Upper lobe of left lung (tissue), 6 donors: ENCODE measurements around the gene ADGRD1. TPM values are rescaled to one million over a fixed set of nuclear protein-coding genes. Genes with fewer than 3 reads are reported as not detected.

Source experiments
- ATAC-seq, 2 donors: fragments of 200-7000 bp; cut with Tn5 transposase; one replicate each; pipeline ENCODE4 v1.9.1; 2022; ENCODE audit warnings: mild to moderate bottlenecking in 2 of 2, moderate library complexity in 2 of 2; ENCODE audit not compliant: low FRiP score in 2 of 2
- DNase-seq, 2 donors: peaks; one replicate each; pipeline ENCODE4 v3.0.0-alpha.2; 2019 to 2020
- H3K27ac ChIP-seq, 4 donors: fragments of 200-600 bp; sonication (generic); one replicate each; pipeline ENCODE4 v1.5.1; 2016 to 2019
- H3K27me3 ChIP-seq, 4 donors: fragments of 200-600 bp; sonication (generic); one replicate each; pipeline ENCODE4 v1.5.1; 2017 to 2019
- H3K36me3 ChIP-seq, 4 donors: fragments of 200-600 bp; sonication (generic); one replicate each; pipeline ENCODE4 v1.5.1; 2016 to 2019
- H3K4me1 ChIP-seq, 4 donors: fragments of 200-600 bp; sonication (generic); one replicate each; pipeline ENCODE4 v1.5.1; 2018 to 2019
- H3K4me3 ChIP-seq, 4 donors: fragments of 200-600 bp; sonication (generic); one replicate each; pipeline ENCODE4 v1.5.1; 2017 to 2019; ENCODE audit warnings: mild to moderate bottlenecking in 2 of 4, moderate library complexity in 1 of 4
- H3K9me3 ChIP-seq, 4 donors: fragments of 200-600 bp; sonication (generic); one replicate each; pipeline ENCODE4 v1.5.1; 2018 to 2019
- EP300 ChIP-seq, 4 donors: sonication (generic); formaldehyde crosslinking; IDR thresholded peaks; one replicate each; pipeline ENCODE4 v1.5.1; 2017; ENCODE audit warnings: antibody characterized with exemption in 4 of 4, control low read depth in 2 of 4
- POLR2A ChIP-seq, 4 donors: fragments of 450-650 bp; IDR thresholded peaks; one replicate each; pipeline ENCODE4 v1.5.1; 2016 to 2017; ENCODE audit warnings: antibody characterized with exemption in 4 of 4, mild to moderate bottlenecking in 2 of 4
- POLR2AphosphoS5 ChIP-seq, 2 donors: sonication (generic); formaldehyde crosslinking; IDR thresholded peaks; one replicate each; pipeline ENCODE4 v1.5.1; 2017; ENCODE audit warnings: antibody characterized with exemption in 2 of 2
- WGBS, 2 donors: methylation state at CpG; one replicate each; pipeline ENCODE4 v1.1.5; 2017 to 2018; 5-methylcytosine and 5-hydroxymethylcytosine counted together
- total RNA-seq, 6 donors: library from RNA; depleted of rRNA in 4 of 6; stranded (reverse); fragments of >200 nt in 4 of 6; gene quantifications; one replicate each; pipeline versions ENCODE4 v1.1.0 to v1.2.1, GENCODE V29; 2016 to 2021
- TF ChIP-seq, protein P1 (sequence below), 6 experiments: fragments of 450-650 bp in 4 of 6; fragments of 200-600 bp in 2 of 6; sonication (generic) in 2 of 6; IDR thresholded peaks; one replicate each; pipeline ENCODE4 v1.5.1; 2016 to 2019; ENCODE audit warnings: antibody characterized with exemption in 6 of 6
- donor health status: DM: no; HTN: no; CAD: no; lungs with moderate emphysema.
- donor health status: DM: no; HTN: yes; CAD: no; lungs with severe emphysema.

The ADGRD1 gene
- total RNA-seq, 6 donors from 2014 or later: 84.2 to 124 (median 94.7) TPM

DNA sequence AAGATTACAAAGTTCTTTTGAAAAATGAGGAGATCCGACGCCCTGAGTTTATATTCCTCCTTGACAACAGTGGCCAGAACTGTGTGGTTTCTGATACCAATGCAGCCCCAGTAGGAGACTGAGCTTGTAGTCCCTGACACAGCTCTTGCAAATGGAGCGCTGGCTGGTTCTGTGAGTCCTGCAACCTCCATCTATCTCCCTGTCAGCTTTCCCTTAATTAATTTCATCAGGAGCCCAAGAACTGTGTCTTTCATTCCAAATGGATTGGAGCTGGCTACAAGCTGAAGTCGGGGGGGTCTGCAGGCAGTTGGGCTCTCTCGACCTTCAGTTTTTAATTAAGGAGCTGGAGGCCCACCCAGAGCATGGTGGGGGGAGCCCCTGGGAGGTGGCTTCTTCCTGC is 160.6 kb downstream of the ADGRD1 start:
- peaks cover 0 to 32% (median 5%) of the 10 kb centered on the region in 4 donors for H3K36me3 ChIP-seq
- DNase-seq: no peak
- 85 to 91% methylated on average over 5 of the region's 5 CpGs for WGBS, 2 donors
- no peaks in the 10 kb centered on the region for H3K27me3 ChIP-seq
- no peaks in the 10 kb centered on the region for H3K9me3 ChIP-seq
- ATAC-seq: no peak
- no peak overlapping the region for H3K4me3 ChIP-seq
- peaks cover 0 to 5% (median 0%) of the 10 kb centered on the region in 4 donors for H3K4me1 ChIP-seq
- H3K27ac ChIP-seq: no peak overlapping the region
- TF ChIP-seq EP300 (IDR thresholded peaks at IDR 0.05) (no peak), POLR2AphosphoS5 (IDR thresholded peaks at IDR 0.05) (no peak), POLR2A (IDR thresholded peaks at IDR 0.05) (no peak)
- TF ChIP-seq, protein P1, sequence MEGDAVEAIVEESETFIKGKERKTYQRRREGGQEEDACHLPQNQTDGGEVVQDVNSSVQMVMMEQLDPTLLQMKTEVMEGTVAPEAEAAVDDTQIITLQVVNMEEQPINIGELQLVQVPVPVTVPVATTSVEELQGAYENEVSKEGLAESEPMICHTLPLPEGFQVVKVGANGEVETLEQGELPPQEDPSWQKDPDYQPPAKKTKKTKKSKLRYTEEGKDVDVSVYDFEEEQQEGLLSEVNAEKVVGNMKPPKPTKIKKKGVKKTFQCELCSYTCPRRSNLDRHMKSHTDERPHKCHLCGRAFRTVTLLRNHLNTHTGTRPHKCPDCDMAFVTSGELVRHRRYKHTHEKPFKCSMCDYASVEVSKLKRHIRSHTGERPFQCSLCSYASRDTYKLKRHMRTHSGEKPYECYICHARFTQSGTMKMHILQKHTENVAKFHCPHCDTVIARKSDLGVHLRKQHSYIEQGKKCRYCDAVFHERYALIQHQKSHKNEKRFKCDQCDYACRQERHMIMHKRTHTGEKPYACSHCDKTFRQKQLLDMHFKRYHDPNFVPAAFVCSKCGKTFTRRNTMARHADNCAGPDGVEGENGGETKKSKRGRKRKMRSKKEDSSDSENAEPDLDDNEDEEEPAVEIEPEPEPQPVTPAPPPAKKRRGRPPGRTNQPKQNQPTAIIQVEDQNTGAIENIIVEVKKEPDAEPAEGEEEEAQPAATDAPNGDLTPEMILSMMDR (IDR thresholded peaks at IDR 0.05): no peak

DNA sequence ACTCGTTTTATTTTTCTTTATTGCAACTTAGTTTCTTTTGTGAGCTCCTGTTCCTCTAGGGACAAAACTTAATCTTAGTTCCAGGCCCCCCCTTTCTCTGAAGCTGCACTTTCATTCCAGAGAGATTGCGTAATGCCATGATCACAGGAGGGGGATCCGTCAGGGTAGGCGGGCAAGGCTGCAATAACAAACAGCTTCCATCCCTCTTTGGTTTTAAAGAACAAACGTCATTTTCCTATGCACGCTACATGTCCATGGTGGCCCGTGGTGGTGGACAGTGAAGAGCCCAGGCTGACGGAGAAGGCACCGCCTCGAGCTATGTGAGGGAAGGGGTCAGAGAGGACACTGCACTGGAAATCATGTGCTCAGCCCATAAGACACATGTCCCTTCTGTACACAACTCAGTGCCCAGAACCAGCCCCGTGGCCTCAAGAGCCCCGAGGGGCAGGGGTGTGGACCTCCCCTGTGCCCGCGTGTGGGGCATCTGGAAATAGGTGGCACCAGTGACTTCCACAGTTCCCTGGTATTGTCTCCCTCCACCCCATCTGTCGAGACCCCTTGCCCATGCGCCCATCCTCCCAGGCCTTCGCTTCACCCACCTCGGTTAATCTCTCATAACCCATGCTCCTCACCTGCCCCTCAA is 161.4 kb downstream of the ADGRD1 start:
- peaks cover 0 to 36% (median 5%) of the 10 kb centered on the region in 4 donors for H3K36me3 ChIP-seq
- TF ChIP-seq EP300 (IDR thresholded peaks at IDR 0.05) (no peak), POLR2A (IDR thresholded peaks at IDR 0.05) (no peak), POLR2AphosphoS5 (IDR thresholded peaks at IDR 0.05) (no peak)
- TF ChIP-seq, protein P1 (IDR thresholded peaks at IDR 0.05): no peak
- H3K4me1 ChIP-seq: peaks cover 0 to 5% (median 0%) of the 10 kb centered on the region in 4 donors
- no peaks in the 10 kb centered on the region for H3K9me3 ChIP-seq
- ATAC-seq: peak in 1 of 2 donors; percentile 43
- no peak overlapping the region for H3K27ac ChIP-seq
- WGBS, 2 donors: 77 to 79% methylated on average over 17 to 18 of the region's 18 CpGs
- DNase-seq: peak in 1 of 2 donors; percentile 57
- no peak overlapping the region for H3K4me3 ChIP-seq
- no peaks in the 10 kb centered on the region for H3K27me3 ChIP-seq

DNA sequence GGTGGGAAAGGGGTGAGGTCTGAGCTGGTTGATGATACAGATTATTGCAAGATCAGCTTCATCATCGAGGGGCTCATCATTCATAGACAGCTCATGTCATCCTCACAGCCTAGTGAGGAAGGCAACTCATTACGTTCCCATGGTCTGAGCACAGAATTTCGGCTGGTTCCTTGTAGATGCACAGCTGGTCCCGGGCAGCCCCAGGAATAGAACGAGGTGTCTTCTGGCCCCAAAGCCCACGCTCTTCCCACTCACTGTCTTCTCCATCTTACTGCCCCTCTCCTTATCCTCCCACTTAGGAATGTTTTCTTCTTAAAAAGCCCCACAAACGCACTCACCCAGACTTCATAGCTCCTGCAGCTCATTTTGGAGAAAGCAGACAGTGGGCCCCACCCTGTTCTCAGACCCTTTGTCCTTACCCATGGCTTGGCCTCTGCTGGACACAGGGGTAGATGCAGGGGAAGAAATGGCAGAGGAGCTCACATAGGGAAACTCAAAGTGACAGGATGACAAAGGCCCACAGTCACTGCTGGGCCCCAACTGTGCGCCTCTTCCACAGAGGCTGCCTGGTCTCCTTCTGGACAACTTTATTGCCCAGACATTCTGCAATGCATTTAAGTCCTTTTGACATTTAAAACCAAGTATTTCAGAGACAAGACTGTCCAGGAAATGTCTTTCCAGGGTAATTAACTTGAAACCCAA is 162.2 kb downstream of the ADGRD1 start:
- Histone ChIP-seq H3K27me3 (no peaks in the 10 kb centered on the region), H3K4me3 (no peak overlapping the region), H3K36me3 (peaks cover 0 to 39% (median 7%) of the 10 kb centered on the region in 4 donors), H3K4me1 (peaks cover 0 to 5% (median 0%) of the 10 kb centered on the region in 4 donors), H3K9me3 (no peaks in the 10 kb centered on the region), H3K27ac (no peak overlapping the region)
- ATAC-seq: no peak
- TF ChIP-seq POLR2A (IDR thresholded peaks at IDR 0.05) (no peak), POLR2AphosphoS5 (IDR thresholded peaks at IDR 0.05) (no peak), EP300 (IDR thresholded peaks at IDR 0.05) (no peak)
- TF ChIP-seq, protein P1 (IDR thresholded peaks at IDR 0.05): no peak
- DNase-seq: no peak
- WGBS, 2 donors: 87 to 93% methylated on average over 8 of the region's 8 CpGs

DNA sequence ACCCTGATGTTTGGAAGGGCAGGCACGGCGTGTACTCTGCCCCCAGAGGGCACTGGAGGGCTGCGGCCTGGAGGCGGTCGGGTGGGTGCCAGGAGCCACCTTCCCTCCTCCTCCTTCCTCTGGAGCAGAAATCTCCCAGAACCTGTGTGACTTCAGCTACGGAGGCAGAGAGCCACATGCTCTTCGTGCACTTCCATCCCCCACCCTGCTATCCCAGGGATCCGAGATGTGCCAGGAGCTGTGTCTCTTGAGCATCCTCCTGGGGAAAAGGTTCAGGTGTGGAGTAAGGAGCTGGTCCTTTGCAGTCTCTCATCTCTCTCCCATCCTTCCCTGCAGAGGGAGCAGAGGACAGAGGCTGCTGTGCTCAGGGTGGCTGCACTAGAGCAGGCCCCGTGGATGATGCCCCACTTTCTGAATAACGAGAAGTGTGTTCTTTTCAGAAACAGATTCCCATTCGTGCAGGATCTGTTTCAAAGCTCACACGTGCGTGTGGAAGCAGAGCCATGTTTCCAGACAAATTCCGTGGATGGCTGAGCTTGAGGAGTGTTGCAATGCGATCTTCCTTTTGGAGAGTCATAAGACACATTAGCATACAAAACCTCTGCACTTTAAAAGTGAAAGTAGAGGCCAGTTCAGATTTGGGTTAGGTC is 162.9 kb downstream of the ADGRD1 start:
- no peaks in the 10 kb centered on the region for H3K9me3 ChIP-seq
- DNase-seq: peak in 1 of 2 donors; percentile 63
- peaks cover 0 to 39% (median 8%) of the 10 kb centered on the region in 4 donors for H3K36me3 ChIP-seq
- no peaks in the 10 kb centered on the region for H3K27me3 ChIP-seq
- TF ChIP-seq POLR2A (IDR thresholded peaks at IDR 0.05): no peak
- no peak for TF ChIP-seq POLR2AphosphoS5 (IDR thresholded peaks at IDR 0.05)
- TF ChIP-seq, protein P1 (IDR thresholded peaks at IDR 0.05): peak in 1 of 6 experiments; percentile 10
- H3K4me1 ChIP-seq: peaks cover 0 to 5% (median 0%) of the 10 kb centered on the region in 4 donors
- H3K27ac ChIP-seq: no peak overlapping the region
- WGBS, 2 donors: 55 to 65% methylated on average over 14 to 15 of the region's 15 CpGs
- H3K4me3 ChIP-seq: no peak overlapping the region
- peak in 1 of 2 donors; percentile 39 for ATAC-seq
